HCT116 (cell line): ENCODE results near the gene IL1RAPL2. TPM values are rescaled to one million over a fixed set of nuclear protein-coding genes. Genes with fewer than 3 reads are reported as not detected.

Experiments used
- ATAC-seq: fragments of 200-7000 bp; cut with Tn5 transposase; 2 replicates; pipeline ENCODE4 v1.9.1; 2020; ENCODE audit warnings: mild to moderate bottlenecking, moderate library complexity
- BruUV-seq: library from RNA; stranded (reverse); fragments of 400-500 nt; replicated peaks from 2 replicates; lab custom pipeline; 2021; lab: Mats Ljungman, UMichigan
- CTCF ChIA-PET: fragments of 300-600 bp; sonication (Branson Sonifier 250); formaldehyde crosslinking; loops from one replicate; lab custom pipeline; 2021; ENCODE audit warnings: antibody characterized with exemption; lab: Charles Lee
- POLR2A ChIA-PET: fragments of 300-600, 350-600 bp; sonication (Branson Sonifier 250); formaldehyde crosslinking; loops from one replicate; lab custom pipeline; 2021; ENCODE audit warnings: antibody characterized with exemption; lab: Charles Lee
- RAD21 ChIA-PET, 2 experiments: fragments of 300-600 bp; sonication (Branson Sonifier 250); formaldehyde crosslinking; loops; one replicate each; lab custom pipeline; 2023; ENCODE audit warnings: low total read pairs in 2 of 2; ENCODE audit not compliant: uncharacterized antibody in 2 of 2, unreplicated experiment in 2 of 2, low non-redundant PET in 1 of 2; lab: Charles Lee
- DNase-seq: peaks from one replicate; pipeline ENCODE4 v3.0.0-alpha.2; 2010; ENCODE audit warnings: low read depth, low spot score
- H2AFZ ChIP-seq: fragments of 200-600 bp; shearing (Covaris generic), sonication (generic); 2 replicates; pipeline ENCODE4 v1.6.1; 2017; ENCODE audit warnings: low read depth, mixed run types, mixed read lengths, antibody characterized with exemption, low read length; ENCODE audit not compliant: poor library complexity, severe bottlenecking
- H3K27ac ChIP-seq: 2 replicates; pipeline ENCODE4 v1.5.1; 2012; ENCODE audit warnings: low read depth, low read length
- H3K27me3 ChIP-seq: fragments of 200-600 bp; sonication (generic); 2 replicates; pipeline ENCODE4 v1.6.1; 2016; ENCODE audit warnings: mixed run types, low read length, mixed read lengths; ENCODE audit not compliant: insufficient read depth
- H3K36me3 ChIP-seq, 2 experiments: fragments of 200-500 bp in 1 of 2; fragments of 200-600 bp in 1 of 2; sonication (Bioruptor generic) in 1 of 2; sonication (generic) in 1 of 2; 2 replicates each; pipeline versions ENCODE4 v1.5.1 to v1.6.1; 2014 to 2016; ENCODE audit warnings: low read length in 2 of 2, inconsistent platforms in 1 of 2, mixed read lengths in 1 of 2, mixed run types in 1 of 2; ENCODE audit not compliant: insufficient read depth in 2 of 2, control insufficient read depth in 1 of 2
- H3K4me1 ChIP-seq, 2 experiments: fragments of 200-600 bp in 1 of 2; sonication (generic) in 1 of 2; 2 replicates each; pipeline versions ENCODE4 v1.5.1 to v1.6.1; 2012 to 2017; ENCODE audit warnings: low read length in 2 of 2, inconsistent platforms in 1 of 2, mild to moderate bottlenecking in 1 of 2, mixed read lengths in 1 of 2, mixed run types in 1 of 2, moderate library complexity in 1 of 2; ENCODE audit not compliant: insufficient read depth in 2 of 2, control insufficient read depth in 1 of 2
- H3K4me2 ChIP-seq: fragments of 200-600 bp; sonication (generic); 2 replicates; pipeline ENCODE4 v1.6.1; 2017; ENCODE audit warnings: mixed run types, low read length, mixed read lengths
- H3K4me3 ChIP-seq, 2 experiments: fragments of 200-600 bp in 1 of 2; sonication (generic) in 1 of 2; replicated peaks in 1 of 2; 2 replicates each; pipeline ENCODE4 v1.5.1; 2011 to 2016; ENCODE audit warnings: low read length in 2 of 2, control low read depth in 1 of 2, low read depth in 1 of 2, mild to moderate bottlenecking in 1 of 2, mixed read lengths in 1 of 2, mixed run types in 1 of 2
- H3K79me2 ChIP-seq: fragments of 200-600 bp; sonication (generic); 2 replicates; pipeline ENCODE4 v1.6.1; 2017; ENCODE audit warnings: mild to moderate bottlenecking, mixed run types, low read length, moderate library complexity, mixed read lengths; ENCODE audit not compliant: insufficient read depth
- H3K9ac ChIP-seq: fragments of 200-600 bp; sonication (generic); 2 replicates; pipeline ENCODE4 v1.6.1; 2016; ENCODE audit warnings: low read length, mixed read lengths
- H3K9me2 ChIP-seq: fragments of 200-600 bp; sonication (generic), shearing (Covaris generic); 2 replicates; pipeline ENCODE4 v1.6.1; 2017; ENCODE audit warnings: mixed run types, mild to moderate bottlenecking, moderate library complexity; ENCODE audit not compliant: insufficient read depth
- H3K9me3 ChIP-seq, 2 experiments: fragments of 200-500 bp in 1 of 2; fragments of 200-600 bp in 1 of 2; sonication (Bioruptor generic) in 1 of 2; sonication (generic) in 1 of 2; 2 replicates each; pipeline ENCODE4 v1.6.1; 2014 to 2017; ENCODE audit warnings: low read length in 2 of 2, mixed read lengths in 2 of 2, inconsistent platforms in 1 of 2, low read depth in 1 of 2, mild to moderate bottlenecking in 1 of 2, mixed run types in 1 of 2, moderate library complexity in 1 of 2; ENCODE audit not compliant: control insufficient read depth in 1 of 2, insufficient read depth in 1 of 2
- H4K20me1 ChIP-seq: fragments of 200-600 bp; sonication (generic), shearing (Covaris generic); 2 replicates; pipeline ENCODE4 v1.6.1; 2017; ENCODE audit warnings: mixed run types, mild to moderate bottlenecking, moderate library complexity; ENCODE audit not compliant: insufficient read depth
- ATF3 ChIP-seq: IDR thresholded peaks from 2 replicates; pipeline ENCODE4 v1.6.1; 2012
- CBX3 ChIP-seq: IDR thresholded peaks from 2 replicates; pipeline ENCODE4 v1.6.1; 2012; ENCODE audit warnings: low read depth
- CTCF ChIP-seq, 3 experiments: fragments of 200-600 bp in 1 of 3; sonication (generic) in 1 of 3; IDR thresholded peaks in 2 of 3; conservative IDR thresholded peaks in 1 of 3; 2 replicates each; pipeline ENCODE4 v1.5.1; 2012 to 2017; ENCODE audit warnings: low read depth in 2 of 3, low read length in 2 of 3, antibody characterized with exemption in 1 of 3, borderline replicate concordance in 1 of 3, control low read depth in 1 of 3, mild to moderate bottlenecking in 1 of 3, mixed read lengths in 1 of 3, mixed run types in 1 of 3, moderate library complexity in 1 of 3; ENCODE audit not compliant: insufficient read depth in 1 of 3
- ELF1 ChIP-seq: IDR thresholded peaks from 2 replicates; pipeline ENCODE4 v1.6.1; 2012; ENCODE audit warnings: low read depth, borderline replicate concordance
- EZH2 ChIP-seq: fragments of 200-600 bp; sonication (generic); IDR thresholded peaks from 2 replicates; pipeline ENCODE4 v1.6.1; 2017; ENCODE audit warnings: antibody characterized with exemption, mixed run types
- MAX ChIP-seq: IDR thresholded peaks from 2 replicates; pipeline ENCODE4 v1.6.1; 2012
- REST ChIP-seq: IDR thresholded peaks from 2 replicates; pipeline ENCODE4 v1.6.1; 2012; ENCODE audit warnings: low read depth
- SP1 ChIP-seq: IDR thresholded peaks from 2 replicates; pipeline ENCODE4 v1.6.1; 2012; ENCODE audit warnings: low read depth
- YY1 ChIP-seq: IDR thresholded peaks from 2 replicates; pipeline ENCODE4 v1.6.1; 2011; ENCODE audit warnings: low read length, low read depth, moderate library complexity, mild to moderate bottlenecking; ENCODE audit not compliant: insufficient replicate concordance; ENCODE audit errors: extremely low read depth
- ZFX ChIP-seq: fragments of 450-650 bp; IDR thresholded peaks from 2 replicates; pipeline ENCODE4 v1.6.1; 2017
- intact Hi-C: fragments of 100-400 bp; cut with micrococcal nuclease; formaldehyde crosslinking; loops from 2 replicates; pipeline ENCODE4 v1.10.0; 2022
- total RNA-seq: library from RNA; stranded (reverse); gene quantifications from one replicate; pipeline ENCODE4 v1.2.1, GENCODE V29; 2021; ENCODE audit not compliant: unreplicated experiment

IL1RAPL2 gene
- total RNA-seq, 1 experiment from 2014 or later = not detected

- no peaks in the 10 kb centered on the region for H3K27me3 ChIP-seq
- no TSS peak for BruUV-seq
- CTCF ChIA-PET = no interaction called here
- no peak overlapping the region for H3K4me2 ChIP-seq
- POLR2A ChIA-PET = no interaction called here
- H3K79me2 ChIP-seq = no peaks in the 10 kb centered on the region
- H3K9me3 ChIP-seq = no peaks in the 10 kb centered on the region
- no peaks in the 10 kb centered on the region for H3K9me2 ChIP-seq
- intact Hi-C loops = no loop called here
- H3K4me3 ChIP-seq = no peak overlapping the region
- RAD21 ChIA-PET = no interaction called here
- no peak for TF ChIP-seq SP1
- no peak for DNase-seq
- no peak overlapping the region for H2AFZ ChIP-seq
- H3K36me3 ChIP-seq = no peaks in the 10 kb centered on the region
- H4K20me1 ChIP-seq = no peaks in the 10 kb centered on the region
- no peak overlapping the region for H3K27ac ChIP-seq
- no peaks in the 10 kb centered on the region for H3K4me1 ChIP-seq
- no peak overlapping the region for H3K9ac ChIP-seq
- ATAC-seq = no peak
Observed at GRCh38 chrX:104707042-104707441, 141.0 kb downstream of the IL1RAPL2 start.

- H3K9me2 ChIP-seq = no peaks in the 10 kb centered on the region
- BruUV-seq = no TSS peak
- H4K20me1 ChIP-seq = no peaks in the 10 kb centered on the region
- no peak overlapping the region for H3K27ac ChIP-seq
- H3K36me3 ChIP-seq = no peaks in the 10 kb centered on the region
- DNase-seq (no peak), ATAC-seq (no peak)
- no peak overlapping the region for H3K4me2 ChIP-seq
- no peaks in the 10 kb centered on the region for H3K9me3 ChIP-seq
- RAD21 ChIA-PET = no interaction called here
- H3K4me3 ChIP-seq = no peak overlapping the region
- intact Hi-C loops = no loop called here
- no peak overlapping the region for H3K9ac ChIP-seq
- no peaks in the 10 kb centered on the region for H3K79me2 ChIP-seq
- no peaks in the 10 kb centered on the region for H3K27me3 ChIP-seq
- CTCF ChIA-PET = no interaction called here
- TF ChIP-seq ZFX (no peak), MAX (no peak), YY1 (no peak), CBX3 (no peak), EZH2 (no peak), CTCF (IDR thresholded peaks at IDR 0.05 in 2 of 3, conservative IDR thresholded peaks at IDR 0.05 in 1 of 3; ENCODE audit: borderline replicate concordance in 1 of 3, insufficient read depth in 1 of 3, low read depth in 2 of 3, low read length in 2 of 3) (no peak), ATF3 (no peak), ELF1 (no peak), REST (no peak)
- no peaks in the 10 kb centered on the region for H3K4me1 ChIP-seq
- H2AFZ ChIP-seq = no peak overlapping the region
- POLR2A ChIA-PET = no interaction called here
Observed at GRCh38 chrX:104707572-104707971, 141.6 kb downstream of the IL1RAPL2 start.
